ENCODE data around the gene SGSM1.
A peak's percentile ranks its signal among the peaks of the same experiment; 100 is the strongest.

SGSM1 gene

DNA sequence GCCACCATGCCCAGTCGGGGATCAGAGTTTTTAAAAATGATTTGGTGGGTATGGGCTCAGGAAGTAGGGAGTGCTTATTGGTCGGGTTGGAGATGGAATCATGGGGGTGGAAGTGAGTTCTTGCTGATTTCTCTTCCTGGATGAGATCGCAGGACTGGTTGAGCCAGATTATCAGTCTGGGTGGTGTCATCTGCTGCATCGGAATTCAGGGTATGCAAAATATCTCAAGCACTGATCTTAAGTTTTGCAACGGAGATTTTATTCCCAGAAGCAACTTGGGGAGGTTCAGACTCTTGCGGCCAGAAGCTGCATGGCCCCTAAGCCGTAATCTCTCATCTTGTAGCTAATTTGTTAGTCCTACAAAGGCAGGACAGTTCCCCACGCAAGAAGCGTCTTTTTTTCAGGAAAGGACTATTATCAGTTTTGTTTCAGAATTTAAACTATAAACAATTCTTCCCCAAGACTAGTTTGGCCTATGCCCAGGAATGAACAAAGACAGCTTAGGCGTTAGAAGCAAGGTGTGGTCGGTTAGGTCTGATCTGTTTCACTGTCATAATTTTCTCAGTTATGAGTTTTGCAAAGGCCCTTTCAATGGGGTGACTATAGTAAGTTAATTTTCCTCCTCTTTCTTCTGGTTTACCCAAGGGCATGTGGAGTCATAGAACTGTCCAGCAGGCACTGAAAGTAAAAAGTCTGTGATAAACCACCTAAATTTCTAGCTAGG, 30.1 kb upstream of the SGSM1 start:
- Histone ChIP-seq H3K27ac (ENCODE audit: low read length) (no peak overlapping the region), H3K9ac (ENCODE audit: low read depth, low read length) (no peak overlapping the region), H3K36me3 (ENCODE audit: insufficient read depth, low read depth, low read length) (no peaks in the 10 kb centered on the region), H3K27me3 (ENCODE audit: insufficient read depth, low read length) (no peaks in the 10 kb centered on the region), H3K9me3 (ENCODE audit: insufficient read depth, low read depth, low read length) (no peaks in the 10 kb centered on the region), H3K4me1 (ENCODE audit: insufficient read depth, low read length) (0 out of 2 replicates have a peak, but pooled peaks cover 3% of the 10 kb centered on the region), H3K4me3 (ENCODE audit: low read length) (no peak overlapping the region)

DNA sequence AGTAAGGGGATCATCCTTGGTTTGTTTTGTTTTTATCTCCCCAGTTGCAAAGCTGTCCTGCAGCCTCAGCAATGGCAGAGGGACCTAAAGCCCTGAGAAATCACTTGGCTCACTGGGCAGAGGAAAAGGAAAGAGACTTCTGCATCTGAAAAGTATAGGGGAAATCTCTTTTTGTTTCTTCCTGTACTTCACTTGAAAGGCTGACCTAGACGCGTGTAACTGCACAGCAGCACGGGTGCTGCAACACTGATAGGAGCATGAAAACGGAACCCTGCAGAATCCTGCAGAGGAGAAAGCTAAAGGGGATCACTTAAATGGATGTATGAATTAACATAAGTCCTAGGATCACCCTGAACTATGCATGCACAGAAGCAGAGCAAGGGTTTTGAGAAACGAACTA, 29.5 kb upstream of the SGSM1 start:
- Histone ChIP-seq H3K9ac (ENCODE audit: low read depth, low read length) (no peak overlapping the region), H3K4me3 (ENCODE audit: low read length) (no peak overlapping the region), H3K36me3 (ENCODE audit: insufficient read depth, low read depth, low read length) (no peaks in the 10 kb centered on the region), H3K4me1 (ENCODE audit: insufficient read depth, low read length) (0 out of 2 replicates have a peak, but pooled peaks cover 3% of the 10 kb centered on the region), H3K27ac (ENCODE audit: low read length) (no peak overlapping the region), H3K27me3 (ENCODE audit: insufficient read depth, low read length) (no peaks in the 10 kb centered on the region), H3K9me3 (ENCODE audit: insufficient read depth, low read depth, low read length) (no peaks in the 10 kb centered on the region)

DNA sequence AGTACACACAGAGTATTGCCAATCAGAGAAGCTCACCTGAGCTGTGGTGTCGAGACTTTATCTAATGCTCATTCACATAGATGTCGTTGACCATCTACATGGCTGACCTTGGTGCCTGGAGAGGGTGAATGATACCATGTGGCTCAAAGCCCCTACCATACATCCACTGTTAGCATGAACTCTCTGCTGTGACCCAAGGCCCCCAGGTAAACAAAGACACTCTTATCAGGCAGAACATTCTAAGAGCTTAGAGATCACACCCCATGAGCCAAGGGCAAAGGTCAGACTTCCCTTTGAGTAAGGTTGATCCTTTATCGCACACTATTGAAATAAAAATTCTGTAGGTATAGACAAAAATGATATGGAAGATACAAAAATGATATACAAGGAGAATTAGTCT, 16.5 kb upstream of the SGSM1 start:
- Histone ChIP-seq H3K27me3 (ENCODE audit: insufficient read depth, low read length) (no peaks in the 10 kb centered on the region), H3K9ac (ENCODE audit: low read depth, low read length) (no peak overlapping the region), H3K4me3 (ENCODE audit: low read length) (no peak overlapping the region), H3K4me1 (ENCODE audit: insufficient read depth, low read length) (no peaks in the 10 kb centered on the region), H3K9me3 (ENCODE audit: insufficient read depth, low read depth, low read length) (no peaks in the 10 kb centered on the region), H3K36me3 (ENCODE audit: insufficient read depth, low read depth, low read length) (no peaks in the 10 kb centered on the region), H3K27ac (ENCODE audit: low read length) (no peak overlapping the region)

DNA sequence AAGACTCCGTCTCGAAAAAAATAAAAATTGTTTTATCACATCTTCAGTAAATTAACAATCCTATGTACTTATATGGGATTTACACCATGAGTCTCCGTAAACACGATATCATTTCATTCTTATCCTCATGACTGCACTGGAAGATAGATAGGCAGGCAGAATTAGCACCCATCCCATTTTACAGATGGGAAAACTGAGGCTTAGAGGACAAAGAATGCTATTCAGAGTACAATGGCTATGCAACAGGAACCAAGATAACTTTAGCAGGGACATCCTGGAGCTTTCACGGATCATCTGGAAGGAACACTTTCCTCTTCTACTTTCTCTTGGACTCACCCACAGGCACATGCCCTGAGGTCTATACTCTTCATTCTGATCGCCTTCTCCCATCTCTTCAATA, 14.6 kb upstream of the SGSM1 start:
- Histone ChIP-seq H3K27me3 (ENCODE audit: insufficient read depth, low read length) (no peaks in the 10 kb centered on the region), H3K9ac (ENCODE audit: low read depth, low read length) (no peak overlapping the region), H3K4me1 (ENCODE audit: insufficient read depth, low read length) (no peaks in the 10 kb centered on the region), H3K4me3 (ENCODE audit: low read length) (no peak overlapping the region), H3K9me3 (ENCODE audit: insufficient read depth, low read depth, low read length) (no peaks in the 10 kb centered on the region), H3K36me3 (ENCODE audit: insufficient read depth, low read depth, low read length) (no peaks in the 10 kb centered on the region), H3K27ac (ENCODE audit: low read length) (no peak overlapping the region)

DNA sequence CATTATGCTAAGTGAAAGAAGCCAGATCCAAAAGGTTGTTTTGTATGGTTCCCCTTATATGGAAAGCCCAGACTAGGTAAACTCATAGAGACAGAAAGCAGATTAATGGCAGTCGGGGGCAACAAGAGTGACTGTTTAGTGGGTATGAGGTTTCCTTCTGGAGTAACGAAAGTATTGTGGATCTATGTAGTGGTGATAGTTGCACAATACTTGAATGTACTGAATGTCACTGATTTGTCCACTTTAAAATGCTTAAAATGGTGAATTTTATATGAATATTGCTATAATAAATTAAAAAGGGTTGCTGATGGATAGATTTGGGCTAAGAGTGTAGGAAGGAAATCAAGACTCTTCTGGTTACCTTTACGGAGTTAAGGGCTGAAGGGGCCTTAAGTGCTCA, 10.0 kb upstream of the SGSM1 start:
- H3K4me3 ChIP-seq (ENCODE audit: low read length), result no peak overlapping the region
- H3K9me3 ChIP-seq (ENCODE audit: insufficient read depth, low read depth, low read length), result no peaks in the 10 kb centered on the region
- H3K27me3 ChIP-seq (ENCODE audit: insufficient read depth, low read length), result no peaks in the 10 kb centered on the region
- H3K27ac ChIP-seq (ENCODE audit: low read length), result no peak overlapping the region
- no peaks in the 10 kb centered on the region for H3K4me1 ChIP-seq (ENCODE audit: insufficient read depth, low read length)
- H3K36me3 ChIP-seq (ENCODE audit: insufficient read depth, low read depth, low read length), result no peaks in the 10 kb centered on the region
- H3K9ac ChIP-seq (ENCODE audit: low read depth, low read length), result no peak overlapping the region

DNA sequence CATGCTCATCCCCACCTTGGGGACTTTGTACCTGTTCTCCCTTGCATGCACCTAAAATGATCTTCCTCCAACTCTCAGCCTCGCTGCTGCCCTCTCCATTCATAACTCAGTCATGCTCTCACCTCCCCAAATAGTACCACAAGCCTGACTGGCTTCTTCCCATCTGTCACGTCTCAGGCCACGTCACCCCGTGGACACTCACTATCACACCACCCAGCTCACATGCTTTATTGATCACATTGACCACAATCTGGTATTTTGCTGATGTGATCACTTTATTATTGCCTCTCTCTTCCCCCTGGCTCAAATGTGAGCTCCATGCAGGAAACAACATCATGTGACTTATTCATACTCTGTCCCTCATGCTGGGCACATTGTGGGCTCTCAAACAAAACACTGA, 9.2 kb upstream of the SGSM1 start:
- no peak overlapping the region for H3K4me3 ChIP-seq (ENCODE audit: low read length)
- H3K27me3 ChIP-seq (ENCODE audit: insufficient read depth, low read length), result no peaks in the 10 kb centered on the region
- no peaks in the 10 kb centered on the region for H3K4me1 ChIP-seq (ENCODE audit: insufficient read depth, low read length)
- H3K27ac ChIP-seq (ENCODE audit: low read length), result no peak overlapping the region
- no peaks in the 10 kb centered on the region for H3K36me3 ChIP-seq (ENCODE audit: insufficient read depth, low read depth, low read length)
- H3K9me3 ChIP-seq (ENCODE audit: insufficient read depth, low read depth, low read length), result no peaks in the 10 kb centered on the region
- H3K9ac ChIP-seq (ENCODE audit: low read depth, low read length), result no peak overlapping the region

DNA sequence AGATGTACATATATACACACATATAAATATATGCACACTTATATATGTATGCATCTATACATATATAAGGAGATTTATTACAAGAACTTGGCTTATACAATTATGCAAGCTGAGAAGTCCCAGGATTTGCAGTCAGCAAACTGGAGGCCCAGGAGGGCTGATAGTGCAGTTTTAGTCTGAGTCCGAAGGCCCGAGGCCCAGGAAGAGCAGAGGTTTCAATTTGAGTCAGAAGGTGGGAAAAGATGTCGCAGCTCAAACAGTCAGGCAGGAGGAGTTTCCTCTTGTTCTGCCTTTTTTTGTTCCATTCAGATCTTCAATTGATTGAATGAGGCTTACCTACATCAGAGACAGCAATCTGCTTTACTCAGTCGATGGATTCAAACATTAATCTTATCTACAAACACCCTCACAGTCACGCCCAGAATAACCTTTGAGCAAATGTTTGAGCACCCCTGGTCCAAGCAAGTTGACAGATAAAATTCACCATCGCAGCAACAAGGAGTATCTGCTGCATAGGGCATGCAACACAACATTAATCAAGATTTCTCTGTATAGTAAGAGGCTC, 4.0 kb upstream of the SGSM1 start:
- no peak overlapping the region for H3K27ac ChIP-seq (ENCODE audit: low read length)
- no peaks in the 10 kb centered on the region for H3K36me3 ChIP-seq (ENCODE audit: insufficient read depth, low read depth, low read length)
- no peaks in the 10 kb centered on the region for H3K9me3 ChIP-seq (ENCODE audit: insufficient read depth, low read depth, low read length)
- H3K4me3 ChIP-seq (ENCODE audit: low read length), result no peak overlapping the region
- H3K27me3 ChIP-seq (ENCODE audit: insufficient read depth, low read length), result peaks cover 6% of the 10 kb centered on the region
- no peak overlapping the region for H3K9ac ChIP-seq (ENCODE audit: low read depth, low read length)
- H3K4me1 ChIP-seq (ENCODE audit: insufficient read depth, low read length), result no peaks in the 10 kb centered on the region

DNA sequence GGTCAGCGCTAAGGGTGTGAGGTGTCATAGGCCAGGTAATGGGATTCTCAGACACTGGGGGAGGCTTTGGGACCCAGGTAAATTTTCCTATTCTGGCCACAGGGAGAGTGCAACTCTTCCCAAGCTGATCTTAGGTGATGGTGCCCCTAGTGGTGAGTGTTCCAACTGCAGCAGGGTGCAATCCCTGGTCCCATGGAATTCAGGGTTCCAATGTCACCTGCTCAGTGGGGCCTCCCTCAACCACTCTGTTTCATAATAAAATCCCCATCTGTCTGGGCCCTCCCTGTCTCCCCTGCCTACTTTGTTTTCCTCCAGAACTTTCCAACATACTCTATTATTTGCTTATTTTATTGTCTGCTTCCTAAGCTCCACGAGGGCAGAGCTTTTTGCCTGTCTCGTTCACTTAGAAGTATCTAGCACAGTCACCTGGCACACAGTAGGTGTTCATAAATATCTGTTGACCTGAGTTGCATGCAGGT, 2.9 kb upstream of the SGSM1 start:
- H3K27ac ChIP-seq (ENCODE audit: low read length), result no peak overlapping the region
- H3K9me3 ChIP-seq (ENCODE audit: insufficient read depth, low read depth, low read length), result no peaks in the 10 kb centered on the region
- no peak overlapping the region for H3K4me3 ChIP-seq (ENCODE audit: low read length)
- no peak overlapping the region for H3K9ac ChIP-seq (ENCODE audit: low read depth, low read length)
- no peaks in the 10 kb centered on the region for H3K4me1 ChIP-seq (ENCODE audit: insufficient read depth, low read length)
- no peaks in the 10 kb centered on the region for H3K36me3 ChIP-seq (ENCODE audit: insufficient read depth, low read depth, low read length)
- H3K27me3 ChIP-seq (ENCODE audit: insufficient read depth, low read length), result peaks cover 8% of the 10 kb centered on the region

DNA sequence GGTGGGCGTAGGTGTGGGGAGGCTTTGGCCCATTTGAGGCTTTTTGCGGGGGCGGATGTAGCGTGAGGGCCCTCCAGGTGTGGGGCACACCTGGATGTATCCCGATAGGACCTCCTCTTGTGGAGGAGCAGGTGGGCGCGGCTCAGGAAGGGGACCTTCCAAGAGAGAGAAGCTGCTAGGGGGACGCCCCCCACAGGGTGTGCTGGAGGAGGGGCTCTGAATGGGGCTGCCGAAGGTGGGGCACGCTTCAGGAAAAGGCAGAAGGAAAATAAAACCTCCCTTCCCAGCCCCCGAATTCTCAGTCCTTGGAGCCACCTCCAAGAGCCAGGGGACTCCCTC, 621 bp downstream of the SGSM1 start:
- peak overlapping the region; percentile 72 for H3K4me3 ChIP-seq (ENCODE audit: low read length)
- H3K27ac ChIP-seq (ENCODE audit: low read length), result no peak overlapping the region
- no peaks in the 10 kb centered on the region for H3K36me3 ChIP-seq (ENCODE audit: insufficient read depth, low read depth, low read length)
- H3K27me3 ChIP-seq (ENCODE audit: insufficient read depth, low read length), result peaks cover 8% of the 10 kb centered on the region
- H3K4me1 ChIP-seq (ENCODE audit: insufficient read depth, low read length), result no peaks in the 10 kb centered on the region
- H3K9ac ChIP-seq (ENCODE audit: low read depth, low read length), result peak overlapping the region; percentile 72; the same call in 1 of the 2 replicates
- H3K9me3 ChIP-seq (ENCODE audit: insufficient read depth, low read depth, low read length), result no peaks in the 10 kb centered on the region

DNA sequence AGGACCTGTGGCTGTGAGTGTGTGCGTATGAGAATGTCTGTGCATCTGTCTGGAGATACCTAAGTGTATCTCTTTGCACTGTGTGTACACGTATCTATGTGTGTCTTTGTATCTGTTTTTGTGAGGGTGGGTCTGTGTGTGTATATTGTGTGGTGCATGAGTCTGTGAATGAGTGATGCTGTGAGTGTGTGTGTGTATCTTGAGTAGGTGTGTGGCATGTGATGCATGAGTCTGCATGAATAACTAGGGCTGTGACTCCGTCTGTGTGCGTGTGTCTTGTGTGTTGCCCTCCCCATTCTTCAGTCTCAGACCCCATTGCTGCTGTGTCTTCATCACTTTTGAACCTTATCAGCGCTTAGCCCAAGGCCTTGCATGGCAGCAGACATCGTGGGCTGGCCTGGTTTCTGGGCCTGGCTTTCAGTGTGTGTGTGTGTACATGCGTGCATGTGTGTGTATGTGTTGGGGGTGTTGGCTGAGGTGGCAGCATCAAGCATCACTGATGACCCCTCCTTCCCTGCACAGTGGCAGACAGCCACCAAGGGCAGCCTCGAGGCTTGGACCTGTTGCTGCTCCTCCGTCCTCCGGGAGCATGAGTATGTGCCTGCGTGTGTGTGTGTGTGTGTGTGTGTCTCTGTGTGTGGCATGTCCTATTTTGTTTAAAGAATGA, 1.4 kb downstream of the SGSM1 start:
- no peaks in the 10 kb centered on the region for H3K9me3 ChIP-seq (ENCODE audit: insufficient read depth, low read depth, low read length)
- no peak overlapping the region for H3K9ac ChIP-seq (ENCODE audit: low read depth, low read length)
- no peak overlapping the region for H3K27ac ChIP-seq (ENCODE audit: low read length)
- no peaks in the 10 kb centered on the region for H3K36me3 ChIP-seq (ENCODE audit: insufficient read depth, low read depth, low read length)
- H3K4me1 ChIP-seq (ENCODE audit: insufficient read depth, low read length), result no peaks in the 10 kb centered on the region
- peak overlapping the region; percentile 72; the same call in 1 of the 2 replicates for H3K4me3 ChIP-seq (ENCODE audit: low read length)
- H3K27me3 ChIP-seq (ENCODE audit: insufficient read depth, low read length), result peaks cover 8% of the 10 kb centered on the region

DNA sequence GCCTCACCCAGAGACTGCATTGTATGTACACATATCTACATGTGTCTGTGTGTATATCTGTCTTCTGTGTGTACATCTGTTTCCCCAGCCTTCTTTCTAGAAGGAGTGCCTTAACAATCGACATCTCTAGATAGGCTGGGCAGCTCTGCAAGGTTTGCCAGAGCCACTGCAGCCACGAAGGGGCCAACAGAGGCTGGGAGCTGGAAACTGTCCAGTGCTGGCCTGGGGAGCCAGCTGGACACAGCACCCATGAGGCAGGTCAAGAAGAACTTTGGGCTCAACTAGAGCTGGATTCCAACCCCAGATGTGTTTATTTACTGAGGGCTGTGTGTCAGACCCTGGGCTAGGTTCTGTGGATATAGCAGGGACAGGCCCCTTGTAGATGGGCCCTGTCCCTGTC, 3.3 kb downstream of the SGSM1 start:
- Histone ChIP-seq H3K27me3 (ENCODE audit: insufficient read depth, low read length) (peaks cover 8% of the 10 kb centered on the region), H3K9me3 (ENCODE audit: insufficient read depth, low read depth, low read length) (no peaks in the 10 kb centered on the region), H3K36me3 (ENCODE audit: insufficient read depth, low read depth, low read length) (no peaks in the 10 kb centered on the region), H3K9ac (ENCODE audit: low read depth, low read length) (no peak overlapping the region), H3K4me1 (ENCODE audit: insufficient read depth, low read length) (no peaks in the 10 kb centered on the region), H3K27ac (ENCODE audit: low read length) (no peak overlapping the region), H3K4me3 (ENCODE audit: low read length) (no peak overlapping the region)
